GM11168 (cell line): ENCODE data around the gene EHD4.

Source experiments
- in situ Hi-C: fragments of 300-500 bp; cut with MboI; formaldehyde crosslinking; loops from one replicate; pipeline ENCODE4 v1.12.0; 2022; ENCODE audit warnings: low sequenced_read_pairs; ENCODE audit not compliant: unreplicated experiment

The EHD4 gene

GRCh38 chr15:41850482-41851166, 121.7 kb downstream of the EHD4 start:
- in situ Hi-C loops: no loop called here

DNA sequence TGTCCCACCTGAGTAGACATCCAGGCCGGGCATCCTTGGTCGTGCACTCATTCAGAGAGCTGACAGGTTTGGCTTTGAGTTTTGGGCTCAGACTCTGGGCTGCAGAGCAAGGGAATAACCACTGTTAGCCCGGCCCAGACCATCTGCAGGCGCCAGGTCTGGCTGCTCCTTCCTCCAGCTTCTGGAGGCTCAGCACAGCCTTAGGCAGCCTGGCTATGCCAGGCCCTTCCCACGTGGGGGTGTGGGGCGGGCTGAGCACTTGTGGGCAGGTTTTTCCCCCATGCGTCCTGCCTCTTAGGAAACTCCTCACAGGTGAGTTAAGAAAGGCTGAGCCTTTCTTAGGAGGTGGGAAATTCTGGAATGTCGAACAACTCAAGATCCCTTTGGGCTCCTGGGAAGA, 122.5 kb downstream of the EHD4 start:
- in situ Hi-C loops: no loop called here

DNA sequence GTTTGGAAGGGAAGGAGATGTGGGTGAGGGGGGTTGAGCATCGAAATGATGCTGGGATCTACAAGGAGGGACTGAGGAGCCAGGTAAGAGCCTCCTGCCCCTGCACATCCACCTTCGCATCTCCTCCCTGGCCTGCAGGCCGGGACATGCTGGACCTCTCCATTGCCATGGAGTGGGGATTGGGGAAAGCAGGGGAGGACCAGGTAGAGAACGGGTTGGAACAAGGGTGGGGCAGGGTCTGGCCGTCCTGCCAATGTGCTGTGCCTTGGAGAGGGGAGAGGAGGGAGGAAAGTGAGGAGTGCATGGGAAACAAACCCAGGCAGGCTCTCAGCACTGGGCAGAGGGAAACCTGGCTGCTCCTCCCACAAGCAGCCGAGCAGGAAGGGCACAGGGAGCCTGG, 123.2 kb downstream of the EHD4 start:
- in situ Hi-C loops: no loop called here

GRCh38 chr15:41848631-41849030, 123.7 kb downstream of the EHD4 start:
- in situ Hi-C loops: no loop called here

DNA sequence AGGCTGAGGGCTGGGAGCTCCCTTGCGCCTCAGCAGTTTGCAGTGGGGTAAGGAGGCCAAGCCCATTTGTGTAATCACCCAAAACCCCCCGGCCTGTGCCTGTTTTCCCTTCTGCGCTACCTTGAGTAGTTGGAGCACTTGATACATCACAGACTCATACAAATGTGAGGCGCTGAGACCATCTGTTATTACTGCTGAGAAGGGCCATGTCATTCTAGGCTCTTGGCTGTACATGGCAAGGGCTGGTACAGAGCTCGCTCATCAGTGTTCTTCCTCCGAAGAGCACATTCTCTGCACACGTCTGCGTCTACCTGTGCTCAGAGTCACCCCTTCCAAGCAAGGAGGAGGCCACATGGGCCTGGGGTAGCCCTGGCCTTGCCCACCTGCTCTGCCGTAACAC, 124.4 kb downstream of the EHD4 start:
- in situ Hi-C loops: no loop called here

DNA sequence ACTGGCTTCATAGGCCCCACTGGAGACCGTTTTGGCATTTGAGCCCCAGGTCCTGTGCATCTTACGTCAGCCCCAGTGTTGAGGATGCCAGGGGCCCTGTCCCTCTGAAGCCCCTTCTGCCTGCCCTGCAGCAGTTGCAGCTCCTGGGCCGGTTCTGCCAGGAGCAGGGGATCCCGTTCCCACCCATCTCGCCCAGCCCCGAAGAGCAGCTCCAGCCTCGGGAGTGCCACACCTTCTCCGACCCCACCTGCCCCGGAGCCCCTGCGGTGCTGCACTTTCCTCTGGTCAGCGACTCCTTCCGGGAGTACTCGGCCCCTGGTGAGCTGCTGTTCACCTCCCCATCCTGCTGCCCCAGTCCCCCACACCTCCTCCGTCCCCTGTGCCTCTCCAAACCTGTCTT, 125.2 kb downstream of the EHD4 start:
- in situ Hi-C loops: no loop called here
